Activated naive CD8-positive, alpha-beta T cell treated with anti-CD3 and anti-CD28 coated beads, Interleukin-2, amount 50 U/mL, for 24 hours (primary cell): Measurements from ENCODE around the gene LRMDA.

Experiments
- ATAC-seq: fragments of 150-1000 bp; cut with Tn5 transposase; one replicate; pipeline ENCODE4 v1.10.0; 2021
- DNase-seq: peaks from one replicate; pipeline ENCODE4 v3.0.0; 2021
- H3K27ac Mint-ChIP-seq: one replicate; pipeline ENCODE4 v1.8.0; 2021; ENCODE audit warnings: mild to moderate bottlenecking, mixed read lengths
- H3K27me3 Mint-ChIP-seq: one replicate; pipeline ENCODE4 v1.8.0; 2021; ENCODE audit warnings: mixed read lengths
- H3K36me3 Mint-ChIP-seq: one replicate; pipeline ENCODE4 v1.8.0; 2021; ENCODE audit warnings: low read depth, mixed read lengths
- H3K4me1 Mint-ChIP-seq: one replicate; pipeline ENCODE4 v1.8.0; 2021; ENCODE audit warnings: mixed read lengths
- H3K4me3 Mint-ChIP-seq: one replicate; pipeline ENCODE4 v1.8.0; 2021; ENCODE audit warnings: mild to moderate bottlenecking, moderate library complexity, mixed read lengths
- H3K9me3 Mint-ChIP-seq: one replicate; pipeline ENCODE4 v1.8.0; 2021; ENCODE audit warnings: mixed read lengths

The LRMDA gene

GRCh38 chr10:75941223-75941801 lies 509.9 kb downstream of the LRMDA start:
- no peak overlapping the region for H3K27ac Mint-ChIP-seq
- no peaks in the 10 kb centered on the region for H3K27me3 Mint-ChIP-seq
- ATAC-seq (no peak), DNase-seq (no peak)
- H3K4me1 Mint-ChIP-seq: no peaks in the 10 kb centered on the region
- H3K9me3 Mint-ChIP-seq: peaks cover 4% of the 10 kb centered on the region
- H3K4me3 Mint-ChIP-seq: no peak overlapping the region
- no peaks in the 10 kb centered on the region for H3K36me3 Mint-ChIP-seq

DNA sequence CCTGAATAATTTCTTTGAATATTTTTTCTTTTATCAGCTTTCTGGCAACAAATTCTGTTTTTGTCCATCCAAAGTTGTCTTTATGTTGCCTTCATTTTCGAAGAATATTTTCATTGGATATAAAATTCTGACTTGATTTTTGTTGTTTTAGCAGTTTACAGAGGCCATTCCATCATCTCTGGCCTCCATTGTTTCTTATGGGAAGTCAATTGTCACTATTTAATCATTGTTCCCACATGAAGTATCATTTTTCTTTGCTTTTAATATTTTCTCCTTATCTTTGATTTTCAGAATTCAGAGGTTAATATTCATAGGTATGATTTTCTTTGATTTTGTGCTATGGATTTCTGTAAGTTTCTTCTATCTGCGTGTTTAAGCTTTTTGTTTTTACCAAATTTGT lies 512.6 kb downstream of the LRMDA start:
- peaks cover 4% of the 10 kb centered on the region for H3K9me3 Mint-ChIP-seq
- H3K27me3 Mint-ChIP-seq: no peaks in the 10 kb centered on the region
- ATAC-seq (no peak), DNase-seq (no peak)
- no peaks in the 10 kb centered on the region for H3K36me3 Mint-ChIP-seq
- no peaks in the 10 kb centered on the region for H3K4me1 Mint-ChIP-seq
- H3K27ac Mint-ChIP-seq: no peak overlapping the region
- H3K4me3 Mint-ChIP-seq: no peak overlapping the region

- H3K4me3 Mint-ChIP-seq: no peak overlapping the region
- H3K36me3 Mint-ChIP-seq: no peaks in the 10 kb centered on the region
- no peak for ATAC-seq
- H3K9me3 Mint-ChIP-seq: peaks cover 4% of the 10 kb centered on the region
- no peak for DNase-seq
- H3K27ac Mint-ChIP-seq: no peak overlapping the region
- H3K4me1 Mint-ChIP-seq: no peaks in the 10 kb centered on the region
- no peaks in the 10 kb centered on the region for H3K27me3 Mint-ChIP-seq
Observed at GRCh38 chr10:75948583-75948982, 517.2 kb downstream of the LRMDA start.

- Mint-ChIP-seq H3K9me3 (no peaks in the 10 kb centered on the region), H3K27ac (no peak overlapping the region), H3K4me1 (no peaks in the 10 kb centered on the region), H3K36me3 (no peaks in the 10 kb centered on the region), H3K4me3 (no peak overlapping the region), H3K27me3 (no peaks in the 10 kb centered on the region)
- ATAC-seq (no peak), DNase-seq (no peak)
Observed at GRCh38 chr10:75950307-75950706, 518.9 kb downstream of the LRMDA start.

DNA sequence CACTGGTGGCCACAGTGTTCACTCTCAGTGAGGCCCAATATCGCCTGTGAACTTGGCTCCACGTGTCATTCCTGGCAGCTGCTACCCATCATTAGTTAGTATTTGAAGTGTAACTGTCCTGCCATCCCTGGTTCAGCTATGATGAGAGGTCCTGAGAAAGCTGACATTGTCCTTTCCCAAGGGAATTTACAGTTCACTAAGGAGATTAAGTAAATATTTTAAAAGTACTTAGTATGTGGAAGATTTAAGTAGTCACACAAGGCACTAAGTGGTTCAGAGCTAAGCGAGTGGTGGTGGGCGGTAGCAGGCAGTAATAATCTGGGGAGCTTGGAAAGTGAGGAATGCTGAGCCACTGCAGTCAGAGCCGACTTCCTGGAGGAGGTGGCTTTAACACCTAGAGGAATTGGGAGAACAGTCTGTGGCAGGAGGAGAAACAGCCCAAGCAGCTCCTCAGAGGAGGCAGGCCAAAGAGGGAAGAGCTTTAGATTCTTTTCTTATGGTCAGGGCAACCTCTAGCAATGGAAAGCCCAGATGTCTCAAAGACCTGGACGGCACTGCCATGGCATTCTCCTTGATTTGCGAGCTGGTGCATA lies 519.7 kb downstream of the LRMDA start:
- DNase-seq: no peak
- ATAC-seq: no peak
- Mint-ChIP-seq H3K4me3 (no peak overlapping the region), H3K27me3 (no peaks in the 10 kb centered on the region), H3K36me3 (no peaks in the 10 kb centered on the region), H3K27ac (no peak overlapping the region), H3K9me3 (no peaks in the 10 kb centered on the region), H3K4me1 (no peaks in the 10 kb centered on the region)

DNA sequence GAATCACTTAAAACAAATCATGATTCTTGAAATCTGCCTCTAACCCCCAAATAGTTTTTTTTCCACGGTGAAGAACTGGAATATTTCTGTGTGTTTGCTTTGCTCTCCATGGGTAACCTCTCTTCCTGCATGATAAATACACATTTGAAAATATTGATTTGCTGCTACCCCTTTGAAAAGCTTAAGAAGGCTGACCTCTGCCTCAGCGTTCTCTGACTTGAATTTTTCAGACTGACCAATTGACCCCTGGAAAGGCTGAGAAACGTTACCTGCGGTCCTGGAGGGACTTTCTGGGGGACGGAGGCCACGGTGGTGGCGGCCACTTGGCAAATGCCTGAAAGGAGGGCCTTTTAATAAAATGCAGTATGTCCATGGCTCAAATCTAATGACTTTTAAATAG lies 520.2 kb downstream of the LRMDA start:
- H3K4me1 Mint-ChIP-seq: no peaks in the 10 kb centered on the region
- no peaks in the 10 kb centered on the region for H3K9me3 Mint-ChIP-seq
- H3K36me3 Mint-ChIP-seq: no peaks in the 10 kb centered on the region
- no peaks in the 10 kb centered on the region for H3K27me3 Mint-ChIP-seq
- DNase-seq (no peak), ATAC-seq (no peak)
- no peak overlapping the region for H3K27ac Mint-ChIP-seq
- no peak overlapping the region for H3K4me3 Mint-ChIP-seq

- no peak for DNase-seq
- Mint-ChIP-seq H3K27ac (no peak overlapping the region), H3K27me3 (no peaks in the 10 kb centered on the region), H3K4me3 (no peak overlapping the region), H3K36me3 (no peaks in the 10 kb centered on the region), H3K9me3 (no peaks in the 10 kb centered on the region), H3K4me1 (no peaks in the 10 kb centered on the region)
- ATAC-seq: no peak
Observed at GRCh38 chr10:75952093-75952492, 520.7 kb downstream of the LRMDA start.

DNA sequence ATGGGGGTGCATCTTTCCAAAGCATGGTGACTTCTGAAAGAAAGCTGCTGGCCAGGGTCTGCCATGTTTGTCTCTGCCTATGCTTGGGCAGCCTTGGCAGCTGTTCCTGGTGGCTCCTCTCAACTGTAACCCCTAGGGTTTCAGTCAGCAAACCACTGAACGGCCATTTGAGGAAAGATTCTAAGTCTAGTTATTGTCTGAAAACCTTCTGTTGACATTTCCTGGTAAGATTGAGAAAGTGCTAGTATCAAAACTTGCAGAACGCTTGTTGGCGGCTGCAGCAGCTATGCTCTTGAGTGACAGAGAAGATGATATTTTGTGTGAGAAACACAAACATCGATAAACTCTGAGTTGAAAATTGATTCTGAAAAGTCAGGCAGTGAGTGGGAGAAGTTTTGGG lies 523.1 kb downstream of the LRMDA start:
- Mint-ChIP-seq H3K4me3 (no peak overlapping the region), H3K27ac (no peak overlapping the region), H3K36me3 (no peaks in the 10 kb centered on the region), H3K9me3 (no peaks in the 10 kb centered on the region), H3K4me1 (no peaks in the 10 kb centered on the region), H3K27me3 (no peaks in the 10 kb centered on the region)
- ATAC-seq (no peak), DNase-seq (no peak)

GRCh38 chr10:75955973-75956502 lies 524.6 kb downstream of the LRMDA start:
- peaks cover 2% of the 10 kb centered on the region for H3K27me3 Mint-ChIP-seq
- no peak for DNase-seq
- no peak overlapping the region for H3K27ac Mint-ChIP-seq
- no peaks in the 10 kb centered on the region for H3K36me3 Mint-ChIP-seq
- ATAC-seq: no peak
- no peak overlapping the region for H3K4me3 Mint-ChIP-seq
- no peaks in the 10 kb centered on the region for H3K4me1 Mint-ChIP-seq
- no peaks in the 10 kb centered on the region for H3K9me3 Mint-ChIP-seq

DNA sequence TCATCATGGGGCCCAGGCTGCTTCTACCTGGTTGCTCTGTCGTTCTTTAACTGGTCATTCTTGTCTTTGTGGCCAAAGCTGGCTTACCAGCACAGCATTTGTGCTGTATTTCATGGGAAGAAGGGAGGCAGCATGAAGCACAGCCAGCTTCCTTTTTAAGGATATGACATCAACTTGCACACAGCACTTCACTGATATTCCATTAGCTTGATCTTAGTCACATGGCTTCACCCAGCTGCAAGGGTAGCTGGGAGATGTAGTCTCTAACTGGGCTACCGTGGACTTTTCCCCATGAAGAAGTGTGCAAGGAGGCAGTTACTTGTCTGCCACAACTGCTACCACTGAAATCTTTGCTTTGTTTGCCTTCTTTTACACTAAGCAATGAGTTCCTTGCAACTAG lies 525.2 kb downstream of the LRMDA start:
- no peak for DNase-seq
- H3K27ac Mint-ChIP-seq: no peak overlapping the region
- peaks cover 2% of the 10 kb centered on the region for H3K27me3 Mint-ChIP-seq
- H3K9me3 Mint-ChIP-seq: no peaks in the 10 kb centered on the region
- H3K4me3 Mint-ChIP-seq: no peak overlapping the region
- no peaks in the 10 kb centered on the region for H3K4me1 Mint-ChIP-seq
- no peak for ATAC-seq
- no peaks in the 10 kb centered on the region for H3K36me3 Mint-ChIP-seq

DNA sequence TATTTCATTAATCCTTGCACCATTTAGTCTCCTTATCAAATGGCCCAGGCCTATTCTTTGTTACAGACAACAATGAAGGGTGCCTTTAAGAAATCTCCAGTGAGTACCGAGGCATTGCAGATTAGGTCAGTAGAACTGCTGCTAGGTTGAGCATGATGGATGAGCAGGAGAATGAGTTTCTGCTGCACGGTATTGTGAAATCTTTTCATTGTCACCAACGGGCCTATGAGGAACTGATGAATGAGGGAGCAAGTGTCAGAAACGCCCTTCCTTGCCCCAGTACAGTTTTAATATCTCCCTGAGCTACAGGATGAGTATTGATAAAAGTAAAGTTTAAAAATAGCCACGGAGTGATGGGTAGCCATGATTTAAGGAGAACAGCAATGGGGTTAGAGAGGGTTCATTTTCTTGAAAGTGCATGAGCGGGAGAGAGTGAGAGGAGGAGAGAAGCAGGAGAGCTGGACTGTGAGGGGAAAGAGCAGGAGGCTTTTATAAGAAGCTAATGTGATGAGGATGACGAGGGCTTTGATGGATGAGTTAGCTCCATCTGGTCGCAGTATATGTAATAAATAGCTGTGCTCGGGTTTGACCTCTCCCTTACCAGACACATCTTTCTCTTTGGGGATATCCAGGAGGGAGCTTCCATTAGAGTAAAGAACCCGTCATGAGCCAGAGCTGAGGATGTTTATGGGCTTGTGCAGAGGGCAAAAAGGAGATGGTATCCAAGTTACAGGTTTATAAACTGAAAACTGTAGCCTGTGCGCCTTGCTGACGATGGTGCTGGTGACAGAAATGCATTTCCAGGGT lies 526.1 kb downstream of the LRMDA start:
- Mint-ChIP-seq H3K4me1 (no peaks in the 10 kb centered on the region), H3K4me3 (no peak overlapping the region), H3K27ac (no peak overlapping the region), H3K9me3 (no peaks in the 10 kb centered on the region), H3K36me3 (no peaks in the 10 kb centered on the region), H3K27me3 (peaks cover 2% of the 10 kb centered on the region)
- ATAC-seq (no peak), DNase-seq (no peak)

DNA sequence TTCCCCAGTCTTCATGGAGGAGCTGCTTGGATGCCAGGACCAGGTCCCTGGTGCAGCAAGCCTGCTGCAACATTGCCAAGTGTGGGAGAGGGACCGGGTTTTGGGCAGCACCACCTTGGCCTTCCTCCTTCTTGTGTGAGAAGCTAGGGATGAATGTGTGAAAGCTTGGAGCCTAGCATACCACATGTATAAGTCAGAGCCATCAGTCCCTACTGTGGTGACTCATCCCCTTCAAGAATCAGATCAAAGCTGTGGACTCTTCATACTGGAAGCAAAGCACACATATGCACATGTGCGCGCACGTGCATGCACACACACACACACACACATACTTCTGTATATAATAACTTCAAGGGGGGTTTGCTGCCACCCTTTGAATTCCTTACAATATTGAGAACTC lies 527.8 kb downstream of the LRMDA start:
- H3K4me3 Mint-ChIP-seq: no peak overlapping the region
- no peaks in the 10 kb centered on the region for H3K36me3 Mint-ChIP-seq
- DNase-seq: no peak
- H3K27ac Mint-ChIP-seq: no peak overlapping the region
- H3K9me3 Mint-ChIP-seq: no peaks in the 10 kb centered on the region
- no peaks in the 10 kb centered on the region for H3K4me1 Mint-ChIP-seq
- ATAC-seq: no peak
- H3K27me3 Mint-ChIP-seq: peaks cover 2% of the 10 kb centered on the region

- no peak overlapping the region for H3K27ac Mint-ChIP-seq
- H3K9me3 Mint-ChIP-seq: no peaks in the 10 kb centered on the region
- no peak for ATAC-seq
- H3K4me3 Mint-ChIP-seq: no peak overlapping the region
- no peaks in the 10 kb centered on the region for H3K36me3 Mint-ChIP-seq
- DNase-seq: no peak
- peaks cover 2% of the 10 kb centered on the region for H3K27me3 Mint-ChIP-seq
- no peaks in the 10 kb centered on the region for H3K4me1 Mint-ChIP-seq
Observed at GRCh38 chr10:75959912-75960311, 528.5 kb downstream of the LRMDA start.

DNA sequence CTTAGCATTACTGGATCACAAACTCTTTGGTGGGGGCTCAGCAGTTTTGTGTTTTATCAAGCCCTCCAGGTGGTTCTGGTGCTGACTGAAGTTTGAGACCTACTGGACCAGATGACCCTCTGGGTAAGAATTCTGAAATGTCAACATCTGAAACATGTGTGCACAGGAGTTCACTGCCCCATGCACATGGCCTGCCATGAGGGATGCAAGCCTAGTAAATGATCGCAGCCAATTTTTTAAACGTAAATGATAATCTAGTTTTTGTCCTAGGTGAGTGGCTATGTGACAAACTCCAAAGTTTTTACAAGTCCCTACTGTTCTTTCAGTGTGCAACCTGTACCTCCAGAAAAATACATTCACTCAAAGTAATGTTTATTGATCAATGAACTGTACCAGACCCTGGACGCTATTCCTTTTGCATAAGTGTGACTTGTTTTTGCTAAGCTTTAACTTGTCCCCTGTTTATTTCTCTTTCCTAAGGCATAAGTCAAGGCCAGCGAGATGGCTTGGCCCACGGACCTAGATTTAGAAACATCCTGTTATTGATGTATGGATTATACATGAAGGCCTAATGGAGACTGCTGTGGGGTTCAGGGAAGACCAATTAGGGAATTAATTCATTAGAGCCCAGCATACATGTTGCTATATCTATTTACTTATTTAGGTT lies 531.1 kb downstream of the LRMDA start:
- ATAC-seq (no peak), DNase-seq (no peak)
- no peaks in the 10 kb centered on the region for H3K36me3 Mint-ChIP-seq
- no peaks in the 10 kb centered on the region for H3K9me3 Mint-ChIP-seq
- peaks cover 2% of the 10 kb centered on the region for H3K27me3 Mint-ChIP-seq
- no peaks in the 10 kb centered on the region for H3K4me1 Mint-ChIP-seq
- H3K27ac Mint-ChIP-seq: no peak overlapping the region
- no peak overlapping the region for H3K4me3 Mint-ChIP-seq

DNA sequence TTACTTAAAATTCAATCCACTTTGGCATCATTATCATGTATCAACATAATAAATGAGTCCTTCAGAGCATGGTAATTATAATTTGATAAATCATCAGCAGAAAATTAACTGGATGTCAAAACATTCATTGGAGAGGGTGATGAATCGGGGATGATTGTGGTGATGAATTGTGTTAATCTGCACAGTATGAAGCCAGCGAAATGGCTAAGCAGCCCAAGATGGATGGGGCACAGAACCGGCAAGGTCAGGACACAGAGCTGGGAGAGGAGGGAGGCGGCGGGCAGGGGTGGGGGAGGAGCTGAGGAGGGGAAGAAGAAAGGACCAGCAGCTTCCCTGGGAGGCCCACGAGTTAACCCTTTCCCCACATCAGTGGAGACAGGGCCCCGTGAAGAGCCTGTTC lies 536.1 kb downstream of the LRMDA start:
- no peak overlapping the region for H3K27ac Mint-ChIP-seq
- no peaks in the 10 kb centered on the region for H3K27me3 Mint-ChIP-seq
- H3K4me3 Mint-ChIP-seq: no peak overlapping the region
- no peaks in the 10 kb centered on the region for H3K4me1 Mint-ChIP-seq
- no peaks in the 10 kb centered on the region for H3K9me3 Mint-ChIP-seq
- DNase-seq (no peak), ATAC-seq (no peak)
- H3K36me3 Mint-ChIP-seq: no peaks in the 10 kb centered on the region
